NCI-H1694 (cell line): ENCODE data around the gene IKBKE.
"Not testable (repeated sequence)": the region's sequence is repeated elsewhere in the genome, so short reads cannot be mapped to it uniquely, and the experiment has no call there.

Experiments
- DNase-seq: peaks from one replicate; lab custom pipeline; 2025; lab: John Stamatoyannopoulos, UW

Gene IKBKE

DNA sequence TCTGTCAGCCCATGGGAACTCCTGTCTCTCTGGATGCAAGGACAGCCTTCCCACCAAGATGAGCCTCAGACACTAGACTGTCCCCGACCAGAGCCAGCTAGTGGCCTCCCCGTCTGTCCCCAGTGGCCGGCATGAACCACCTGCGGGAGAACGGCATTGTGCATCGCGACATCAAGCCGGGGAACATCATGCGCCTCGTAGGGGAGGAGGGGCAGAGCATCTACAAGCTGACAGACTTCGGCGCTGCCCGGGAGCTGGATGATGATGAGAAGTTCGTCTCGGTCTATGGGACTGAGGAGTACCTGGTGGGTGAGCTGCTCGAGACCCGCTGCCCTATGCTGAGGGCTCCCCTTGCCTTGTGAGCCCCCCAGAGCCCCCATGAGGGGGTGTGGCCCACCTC is 5.8 kb downstream of the IKBKE start:
- no peak for DNase-seq

DNA sequence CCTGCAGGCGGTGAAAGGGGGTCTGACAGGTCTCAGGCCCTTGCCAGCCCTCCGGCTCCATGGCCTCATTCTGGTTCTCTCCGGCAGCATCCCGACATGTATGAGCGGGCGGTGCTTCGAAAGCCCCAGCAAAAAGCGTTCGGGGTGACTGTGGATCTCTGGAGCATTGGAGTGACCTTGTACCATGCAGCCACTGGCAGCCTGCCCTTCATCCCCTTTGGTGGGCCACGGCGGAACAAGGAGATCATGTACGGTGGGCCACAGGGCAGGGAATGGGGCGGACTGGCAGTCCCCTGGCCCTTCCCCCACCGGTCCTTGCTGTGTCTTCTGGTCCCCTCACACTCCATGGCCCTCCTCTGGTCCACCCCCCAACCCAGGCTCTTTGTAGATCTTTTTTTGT is 6.3 kb downstream of the IKBKE start:
- no peak for DNase-seq

DNA sequence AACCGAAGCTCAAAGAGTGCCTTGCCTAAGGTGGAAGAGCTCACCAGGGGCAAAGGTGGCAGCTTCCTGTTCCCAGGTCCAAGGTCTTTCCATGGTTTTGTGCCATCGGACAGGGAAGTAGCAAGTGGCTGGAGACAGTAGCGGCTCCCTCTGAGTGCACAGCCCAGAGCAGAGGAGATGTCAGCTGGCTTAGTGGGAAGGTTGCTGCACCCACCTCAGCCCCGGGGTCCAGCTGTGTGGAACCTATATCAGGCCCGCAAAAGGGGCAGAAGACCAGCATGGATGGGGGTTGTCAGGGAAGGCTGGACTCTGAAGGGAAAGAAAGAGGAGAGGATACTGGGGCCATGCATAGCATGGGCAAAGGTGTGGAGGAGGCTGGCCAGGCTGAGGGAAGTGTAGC is 6.8 kb downstream of the IKBKE start:
- DNase-seq: no peak

DNA sequence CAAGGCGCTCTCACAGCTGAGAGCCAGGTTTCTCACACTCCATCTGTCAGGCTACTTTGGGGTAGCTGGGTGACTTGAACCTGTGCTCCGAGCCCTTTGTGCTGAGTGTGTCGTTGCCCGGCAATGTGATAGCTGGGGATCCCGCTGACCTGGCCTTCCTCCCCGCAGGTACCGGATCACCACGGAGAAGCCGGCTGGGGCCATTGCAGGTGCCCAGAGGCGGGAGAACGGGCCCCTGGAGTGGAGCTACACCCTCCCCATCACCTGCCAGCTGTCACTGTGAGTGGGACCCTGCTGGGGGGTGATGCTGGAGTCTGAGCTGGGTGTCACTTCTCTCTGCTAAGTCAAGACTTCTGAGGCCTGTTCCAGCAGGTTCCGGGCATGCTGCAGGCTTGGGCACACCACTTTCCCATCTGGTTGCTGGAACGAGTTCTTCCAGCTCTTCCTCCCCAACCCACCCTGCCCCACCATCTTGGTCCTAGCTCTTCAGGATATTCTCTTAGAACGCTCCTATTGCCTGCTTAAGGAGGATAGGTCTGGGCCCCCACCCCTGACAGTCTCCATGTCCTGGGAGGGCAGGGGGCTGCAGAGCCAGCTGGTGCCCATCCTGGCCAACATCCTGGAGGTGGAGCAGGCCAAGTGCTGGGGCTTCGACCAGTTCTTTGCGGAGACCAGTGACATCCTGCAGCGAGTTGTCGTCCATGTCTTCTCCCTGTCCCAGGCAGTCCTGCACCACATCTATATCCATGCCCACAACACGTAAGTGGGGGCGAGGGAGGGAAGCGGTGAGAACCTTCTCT is 7.5 kb downstream of the IKBKE start:
- no peak for DNase-seq

DNA sequence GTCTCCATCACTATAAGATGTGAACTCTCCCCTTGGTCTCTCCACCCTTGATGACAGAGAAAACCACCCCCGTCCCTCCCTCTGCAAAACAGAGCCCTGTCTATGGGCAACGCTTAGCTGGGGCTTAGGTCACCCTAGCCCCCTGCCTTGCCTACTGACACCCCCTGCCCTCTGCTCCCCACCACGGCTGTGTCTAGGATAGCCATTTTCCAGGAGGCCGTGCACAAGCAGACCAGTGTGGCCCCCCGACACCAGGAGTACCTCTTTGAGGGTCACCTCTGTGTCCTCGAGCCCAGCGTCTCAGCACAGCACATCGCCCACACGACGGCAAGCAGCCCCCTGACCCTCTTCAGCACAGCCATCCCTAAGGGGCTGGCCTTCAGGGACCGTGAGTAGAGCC is 8.5 kb downstream of the IKBKE start:
- no peak for DNase-seq

DNA sequence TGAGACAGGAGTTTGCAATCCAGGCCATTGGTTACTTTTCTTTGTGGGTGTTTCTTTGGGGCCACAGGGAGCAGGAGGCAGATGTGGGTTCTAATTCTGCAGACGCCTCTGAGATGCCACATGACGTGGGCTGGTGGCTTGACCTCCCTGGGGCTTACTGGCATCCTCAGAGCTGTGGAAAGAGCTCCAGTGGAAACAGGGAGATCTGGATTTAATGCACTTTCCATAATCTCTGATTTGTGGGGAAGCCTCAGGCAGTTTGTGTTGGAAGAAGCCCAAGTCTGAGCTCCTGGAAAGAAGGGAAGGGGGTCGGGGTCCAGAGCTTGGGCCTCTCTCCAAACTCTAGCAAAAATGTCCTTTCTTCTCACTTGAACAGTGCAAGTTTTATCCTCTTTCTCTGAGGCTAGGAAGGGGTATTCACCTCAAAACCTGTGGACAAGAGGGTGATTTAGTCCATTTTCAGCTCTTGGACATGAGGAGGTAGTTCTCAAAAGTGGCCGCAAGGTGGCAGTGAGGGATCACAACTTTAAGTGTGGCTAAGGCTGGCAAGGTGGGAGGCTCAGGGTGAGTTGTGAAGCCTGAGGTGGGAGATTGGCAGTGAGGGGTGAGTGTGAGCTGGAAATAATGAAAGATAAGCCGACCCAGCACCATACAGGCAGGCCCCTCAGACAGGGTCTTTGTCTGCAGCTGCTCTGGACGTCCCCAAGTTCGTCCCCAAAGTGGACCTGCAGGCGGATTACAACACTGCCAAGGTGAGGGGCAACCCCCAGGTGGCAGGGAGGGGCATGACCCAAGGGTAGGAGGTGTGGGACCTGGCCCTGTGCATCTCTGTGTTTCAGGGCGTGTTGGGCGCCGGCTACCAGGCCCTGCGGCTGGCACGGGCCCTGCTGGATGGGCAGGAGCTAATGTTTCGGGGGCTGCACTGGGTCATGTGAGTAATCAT is 9.2 kb downstream of the IKBKE start:
- DNase-seq: peak; percentile 77

DNA sequence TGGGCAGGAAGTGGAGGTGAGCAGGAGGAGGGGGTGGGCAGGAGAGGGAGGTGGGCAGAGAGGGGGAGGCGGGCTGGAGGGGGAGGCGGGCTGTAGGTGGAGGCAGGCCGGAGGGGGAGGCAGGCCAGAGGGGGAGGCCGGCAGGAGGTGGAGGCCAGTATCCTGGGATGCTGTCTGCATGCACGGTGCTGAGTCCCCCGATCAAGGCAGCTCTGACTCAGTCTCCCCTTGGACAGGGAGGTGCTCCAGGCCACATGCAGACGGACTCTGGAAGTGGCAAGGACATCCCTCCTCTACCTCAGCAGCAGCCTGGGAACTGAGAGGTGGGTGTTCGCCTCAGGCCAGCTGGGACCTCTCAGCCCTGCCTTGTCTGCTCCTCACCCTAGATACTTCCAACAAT is 9.9 kb downstream of the IKBKE start:
- DNase-seq: no peak

DNA sequence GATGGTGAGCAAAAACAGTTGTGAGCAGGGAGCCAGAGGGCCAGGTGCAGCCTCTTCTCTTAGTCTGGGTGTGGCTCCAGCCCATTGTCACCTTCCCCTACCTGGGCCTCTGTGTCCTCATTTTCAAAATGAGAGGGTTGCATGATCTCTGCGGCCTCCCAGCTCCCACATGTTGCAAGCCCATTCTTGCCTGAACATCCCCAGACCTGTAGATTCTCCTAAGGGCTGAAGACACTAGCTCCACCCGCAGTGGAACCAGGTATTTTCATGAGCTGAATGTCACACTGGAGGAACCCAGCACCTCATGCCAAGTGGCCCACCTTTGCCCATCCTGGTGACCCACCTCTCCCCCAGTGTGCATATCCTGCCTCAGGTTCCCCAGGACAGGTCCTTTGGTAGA is 12.3 kb downstream of the IKBKE start:
- no peak for DNase-seq

DNA sequence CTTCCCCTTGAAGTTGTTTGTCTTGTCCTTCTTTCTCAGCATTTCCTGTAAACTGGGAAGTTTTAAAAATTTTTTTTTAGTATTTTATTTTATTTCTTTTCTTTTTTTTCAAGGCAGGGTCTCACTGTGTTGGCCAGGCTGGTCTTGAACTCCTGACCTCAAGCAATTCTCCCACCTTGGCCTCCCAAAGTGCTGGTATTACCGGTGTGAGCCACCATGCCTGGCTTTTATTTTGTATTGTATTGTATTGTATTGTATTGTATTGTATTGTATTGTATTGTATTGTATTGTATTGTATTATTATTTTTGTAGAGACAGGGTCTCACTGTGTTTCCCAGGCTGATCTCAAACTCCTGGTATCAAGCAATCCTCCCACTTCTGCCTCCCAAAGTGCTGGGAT is 13.6 kb downstream of the IKBKE start:
- not testable (repeated sequence) for DNase-seq

DNA sequence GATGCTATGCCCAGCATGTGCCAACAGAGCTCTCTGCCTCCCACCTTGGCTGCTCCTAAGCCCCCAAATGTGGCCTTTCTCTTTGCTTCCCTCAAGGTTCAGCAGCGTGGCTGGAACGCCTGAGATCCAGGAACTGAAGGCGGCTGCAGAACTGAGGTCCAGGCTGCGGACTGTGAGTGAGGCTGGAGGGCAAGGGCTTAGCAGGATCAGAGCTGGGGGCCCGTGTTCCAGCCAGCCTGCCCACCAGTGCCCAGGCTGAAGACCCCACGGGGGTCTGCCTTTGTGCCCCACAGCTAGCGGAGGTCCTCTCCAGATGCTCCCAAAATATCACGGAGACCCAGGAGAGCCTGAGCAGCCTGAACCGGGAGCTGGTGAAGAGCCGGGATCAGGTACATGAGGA is 14.6 kb downstream of the IKBKE start:
- DNase-seq: no peak

DNA sequence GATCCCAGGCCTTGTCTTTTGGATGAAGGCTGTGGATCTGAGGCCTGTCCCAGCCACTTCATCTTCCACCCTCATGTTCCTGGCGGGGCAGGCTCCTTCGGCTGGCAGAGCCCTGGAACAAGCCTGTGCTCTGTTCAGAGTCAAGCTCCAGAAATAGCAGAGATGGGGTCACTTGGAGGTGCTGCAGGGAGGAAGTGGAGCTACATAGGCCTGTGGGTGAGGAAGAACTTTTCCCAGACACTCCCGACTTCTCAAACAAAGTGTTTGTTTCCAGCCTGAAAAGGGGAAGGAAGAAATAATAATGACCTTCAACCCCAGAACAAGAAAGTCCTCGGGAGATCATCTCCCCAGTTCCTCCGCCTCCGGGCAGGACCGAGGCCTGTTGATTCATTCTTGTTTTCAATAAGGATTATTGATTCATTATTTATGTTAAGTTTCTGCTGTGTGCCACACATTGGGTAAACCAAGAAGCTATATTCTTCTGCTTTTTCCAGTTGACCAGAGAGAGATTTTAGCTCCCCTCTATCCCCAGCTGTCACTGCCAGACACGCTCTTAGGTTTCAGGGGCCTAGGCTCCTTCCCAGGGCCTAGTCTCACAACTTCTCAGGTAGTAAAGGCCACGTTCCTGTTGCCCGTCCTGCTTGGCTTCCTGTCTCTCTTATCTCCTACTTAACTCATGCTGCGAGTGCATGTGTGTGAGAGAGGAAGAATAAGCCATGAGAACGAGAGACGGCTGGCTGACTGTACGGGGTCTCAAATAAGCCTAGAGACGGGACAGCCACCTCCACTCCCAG is 16.9 kb downstream of the IKBKE start:
- DNase-seq: no peak

DNA sequence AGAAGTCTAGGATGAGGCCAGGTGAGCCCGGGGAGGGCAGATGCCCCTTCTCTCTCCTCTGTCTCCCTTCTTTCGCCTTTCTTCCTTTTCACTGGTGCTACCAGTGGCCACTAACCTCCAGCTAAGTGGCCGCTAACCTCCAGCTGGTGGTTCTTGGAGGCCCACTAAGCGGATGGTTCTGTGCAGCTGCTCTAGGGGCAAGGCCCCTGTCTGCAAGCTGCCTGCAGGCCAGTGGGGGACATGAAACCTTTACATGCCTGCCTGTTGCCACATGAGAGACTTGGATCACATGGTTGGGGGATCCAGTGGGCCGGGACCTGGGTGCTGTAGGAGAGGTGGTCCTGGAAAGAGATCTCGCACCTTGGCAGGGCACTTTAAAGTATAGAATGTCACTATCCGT is 17.7 kb downstream of the IKBKE start:
- DNase-seq: no peak

DNA sequence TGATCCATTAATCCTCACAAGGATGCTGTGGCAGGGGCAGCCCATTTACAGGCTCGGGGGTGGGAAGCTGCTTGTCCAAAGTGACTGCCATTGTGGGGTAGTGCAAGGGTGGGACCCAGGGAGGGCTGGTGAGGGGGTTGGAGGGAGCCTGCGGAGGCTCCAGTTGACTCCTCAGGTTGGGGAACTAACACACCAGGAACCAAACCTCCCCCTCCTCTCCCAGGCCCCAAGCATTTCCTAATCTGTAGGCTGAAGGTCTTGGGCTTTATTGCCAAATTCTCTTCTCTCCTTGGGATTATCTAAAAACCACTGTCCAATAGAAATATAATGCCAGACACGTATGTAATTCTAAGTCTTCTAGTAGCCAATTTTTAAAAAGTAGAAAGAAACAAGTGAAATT is 18.2 kb downstream of the IKBKE start:
- no peak for DNase-seq

DNA sequence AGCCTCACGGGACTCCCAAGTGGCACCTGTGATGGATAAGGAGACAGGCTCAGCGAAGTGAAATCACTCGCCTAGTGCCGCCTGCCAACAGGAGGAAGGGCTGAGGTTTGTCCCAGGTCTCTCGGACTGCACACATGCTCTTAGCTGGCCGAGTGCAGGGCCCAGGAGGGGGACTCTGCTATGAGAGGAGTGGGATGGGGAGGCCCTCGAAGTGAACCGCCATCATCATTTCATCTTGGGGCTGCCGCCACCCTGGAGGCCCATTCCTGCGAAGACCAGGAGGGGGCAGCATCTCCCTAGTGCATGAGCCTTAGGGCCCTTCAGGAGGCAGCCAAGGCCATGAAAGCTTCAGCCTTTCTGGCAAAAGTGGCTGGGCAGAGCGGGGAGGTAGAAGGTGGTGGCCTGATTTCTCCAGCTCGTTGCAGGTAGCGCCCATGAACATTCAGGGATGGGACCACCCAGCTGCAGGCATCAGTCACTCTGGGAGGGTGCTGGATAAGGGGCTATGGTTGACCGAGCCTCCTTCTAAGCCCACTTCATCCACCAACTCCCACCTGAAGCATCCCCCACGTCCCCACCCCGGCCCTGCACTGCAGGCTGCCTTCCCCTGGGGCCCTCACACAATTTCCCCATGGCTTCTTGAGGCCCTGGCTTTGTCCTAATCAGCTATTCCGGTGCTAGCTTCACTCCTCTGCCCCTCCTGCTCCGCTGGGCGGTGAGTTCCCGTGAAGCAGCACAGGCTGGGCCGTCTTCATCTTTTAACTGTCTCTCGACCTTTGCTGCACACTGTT is 19.9 kb downstream of the IKBKE start:
- DNase-seq: peak; percentile 86

DNA sequence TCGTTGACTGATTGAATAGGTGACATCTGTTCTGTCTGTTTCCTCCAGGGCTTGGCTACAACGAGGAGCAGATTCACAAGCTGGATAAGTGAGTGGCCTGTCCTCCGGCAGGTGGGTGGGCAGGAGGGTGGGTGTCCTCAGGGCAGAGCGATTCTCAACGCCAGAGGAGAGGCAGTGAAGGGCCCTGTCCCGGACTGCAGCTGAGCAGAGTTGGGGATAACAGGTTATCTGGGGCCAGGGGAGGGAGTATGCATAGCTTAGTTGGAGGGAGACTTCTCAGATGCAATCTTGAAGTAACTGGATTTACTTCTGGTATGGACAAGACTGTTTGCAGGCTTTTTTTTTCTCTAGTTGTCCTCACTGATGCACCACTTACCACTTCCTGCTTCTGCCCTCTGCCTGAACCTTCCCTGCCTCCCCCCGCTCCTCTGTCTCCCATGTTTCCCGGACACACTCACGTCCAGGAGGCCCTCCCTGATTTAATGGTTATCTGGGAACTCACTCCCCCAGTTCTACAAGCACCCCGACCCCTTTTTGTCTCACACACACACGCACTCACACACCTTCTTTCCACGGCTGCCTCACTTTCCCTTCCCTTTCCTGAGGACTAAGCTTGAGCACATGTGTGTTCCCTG is 20.6 kb downstream of the IKBKE start:
- DNase-seq: no peak

DNA sequence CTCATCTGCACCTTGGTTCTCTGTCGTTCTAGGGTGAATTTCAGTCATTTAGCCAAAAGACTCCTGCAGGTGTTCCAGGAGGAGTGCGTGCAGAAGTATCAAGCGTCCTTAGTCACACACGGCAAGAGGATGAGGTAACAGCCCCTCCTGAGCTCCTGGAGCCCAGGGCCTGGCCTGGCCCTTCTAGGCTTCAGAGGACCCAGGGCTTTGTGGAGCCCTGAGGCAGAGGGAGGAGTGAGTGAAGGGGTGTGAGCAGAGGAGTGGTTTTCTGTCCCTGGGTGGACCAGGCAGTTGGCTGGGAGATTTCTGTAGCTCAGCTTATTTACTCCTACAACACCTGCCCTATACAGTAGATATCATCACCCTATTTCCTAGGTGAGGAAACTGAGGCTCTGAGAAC is 21.3 kb downstream of the IKBKE start:
- DNase-seq: no peak

DNA sequence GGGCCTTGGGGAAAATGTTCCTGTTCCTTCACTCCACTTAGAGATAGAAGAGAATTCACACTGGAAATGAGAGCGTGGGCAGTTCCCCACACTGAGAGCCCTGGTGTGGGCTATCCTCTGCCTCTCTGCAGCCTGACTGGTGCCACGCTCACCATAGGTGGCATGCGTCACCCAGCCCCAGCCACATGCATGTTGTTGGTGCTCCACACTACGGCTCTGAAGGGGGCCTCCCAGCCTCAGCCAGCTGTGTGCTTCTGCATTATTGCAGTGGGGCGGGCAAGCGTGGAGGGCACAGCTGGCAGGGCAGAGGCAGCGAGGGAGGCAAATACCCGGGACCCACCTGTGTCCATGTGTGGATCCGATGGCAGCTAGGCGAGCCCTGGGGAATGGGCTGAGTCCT is 22.3 kb downstream of the IKBKE start:
- DNase-seq: no peak

DNA sequence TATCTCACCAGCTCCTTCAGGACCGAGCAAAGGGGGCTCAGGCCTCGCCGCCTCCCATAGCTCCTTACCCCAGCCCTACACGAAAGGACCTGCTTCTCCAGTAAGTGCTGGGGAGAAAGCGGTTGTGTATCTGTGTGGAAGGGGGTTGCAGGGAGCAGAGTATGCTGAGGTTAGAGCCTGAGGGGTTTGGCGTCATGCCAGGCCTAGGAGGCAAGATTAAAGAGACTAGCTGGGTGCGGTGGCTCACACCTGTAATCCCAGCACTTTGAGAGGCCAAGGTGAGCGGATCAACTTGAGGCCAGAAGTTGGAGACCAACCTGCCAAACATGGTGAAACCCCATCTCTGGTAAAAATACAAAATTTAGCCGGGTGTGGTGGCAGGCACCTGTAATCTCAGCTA is 23.0 kb downstream of the IKBKE start:
- no peak for DNase-seq

DNA sequence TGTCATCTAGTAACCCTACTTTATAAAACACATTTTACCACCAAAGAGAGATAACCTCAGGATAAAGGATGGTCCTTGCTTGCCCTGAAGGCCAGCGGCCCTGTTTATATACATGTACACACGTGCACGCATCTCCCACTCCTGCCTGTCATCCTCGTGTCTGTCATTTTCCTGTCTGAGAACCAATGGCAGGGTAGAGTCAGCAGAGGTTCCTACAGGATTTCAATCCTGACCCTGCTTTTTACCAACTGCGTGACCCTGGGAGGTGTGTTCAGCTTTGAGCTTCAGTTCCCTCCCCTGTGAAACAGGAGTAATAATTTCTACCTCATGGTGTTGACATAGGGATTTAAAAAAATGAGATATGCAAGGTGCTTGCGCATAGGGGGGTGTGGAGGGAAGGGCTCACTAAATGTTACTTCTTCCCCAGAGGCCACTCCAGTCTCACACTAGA is 24.8 kb downstream of the IKBKE start:
- DNase-seq: no peak

DNA sequence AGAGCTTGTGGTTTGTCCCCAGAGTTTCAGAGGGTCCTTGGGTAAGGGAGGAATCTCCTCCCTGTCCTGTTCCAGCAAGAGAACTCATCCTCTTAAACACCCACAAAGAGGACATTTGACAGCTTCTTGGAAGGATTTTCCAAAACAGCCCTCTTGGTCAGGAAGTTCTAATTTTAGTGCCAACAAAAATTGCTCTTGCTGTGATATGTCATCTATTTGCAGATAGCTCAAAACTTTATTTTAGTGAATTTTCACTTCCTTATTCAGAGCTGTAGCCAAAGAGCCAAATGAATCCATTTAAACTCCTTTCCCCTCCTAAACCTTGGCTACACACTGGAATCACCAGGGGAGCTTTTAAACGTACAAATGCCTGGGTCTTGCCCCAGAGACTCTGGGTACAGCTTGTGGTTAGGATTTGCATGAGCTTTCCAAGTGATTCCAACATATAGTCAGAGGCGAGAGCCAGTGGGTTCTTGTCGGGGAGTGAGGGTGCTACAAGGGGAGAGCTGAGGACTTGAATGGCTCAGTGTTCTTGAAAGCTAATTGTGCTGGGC is 25.3 kb downstream of the IKBKE start:
- no peak for DNase-seq
